Suprapubic skin (tissue), 4 donors: Measurements from ENCODE around the gene ZNF526. TPM values are rescaled to one million over a fixed set of nuclear protein-coding genes. Genes with fewer than 3 reads are reported as not detected.
"Not testable (repeated sequence)": the region's sequence is repeated elsewhere in the genome, so short reads cannot be mapped to it uniquely, and the experiment has no call there.

ENCODE experiments used
- DNase-seq, 2 donors: peaks; one replicate each; pipeline ENCODE4 v3.0.0-alpha.2; 2019; ENCODE audit warnings: low spot score in 2 of 2
- H3K27ac ChIP-seq: fragments of 200-600 bp; sonication (generic); one replicate; pipeline ENCODE4 v1.5.1; 2019
- H3K27me3 ChIP-seq: fragments of 200-600 bp; sonication (generic); one replicate; pipeline ENCODE4 v1.5.1; 2019
- H3K36me3 ChIP-seq: fragments of 200-600 bp; sonication (generic); one replicate; pipeline ENCODE4 v1.5.1; 2019
- H3K4me1 ChIP-seq: fragments of 200-600 bp; sonication (generic); one replicate; pipeline ENCODE4 v1.5.1; 2019
- H3K4me3 ChIP-seq: fragments of 200-600 bp; sonication (generic); one replicate; pipeline ENCODE4 v1.5.1; 2019; ENCODE audit warnings: mild to moderate bottlenecking
- H3K9me3 ChIP-seq: fragments of 200-600 bp; sonication (generic); one replicate; pipeline ENCODE4 v1.5.1; 2019
- EP300 ChIP-seq: sonication (generic); formaldehyde crosslinking; IDR thresholded peaks from one replicate; pipeline ENCODE4 v1.6.1; 2017; ENCODE audit warnings: antibody characterized with exemption
- POLR2A ChIP-seq, 2 donors: fragments of 450-650 bp; IDR thresholded peaks; one replicate each; pipeline ENCODE4 v1.6.1; 2017; ENCODE audit warnings: antibody characterized with exemption in 2 of 2, mild to moderate bottlenecking in 2 of 2, moderate library complexity in 2 of 2
- POLR2AphosphoS5 ChIP-seq, 3 donors: sonication (generic); formaldehyde crosslinking; IDR thresholded peaks; one replicate each; pipeline ENCODE4 v1.6.1; 2017; ENCODE audit warnings: antibody characterized with exemption in 3 of 3
- WGBS: methylation state at CpG from one replicate; pipeline ENCODE4 v1.1.5; 2018; 5-methylcytosine and 5-hydroxymethylcytosine counted together
- total RNA-seq, 4 donors: library from RNA; depleted of rRNA; stranded (reverse); fragments of >200 nt; gene quantifications; one replicate each; pipeline ENCODE4 v1.1.0, GENCODE V29; 2016
- TF ChIP-seq, protein P1 (sequence below), 2 donors: fragments of 200-600 bp in 1 of 2; fragments of 450-650 bp in 1 of 2; sonication (generic) in 1 of 2; IDR thresholded peaks; one replicate each; pipeline ENCODE4 v1.5.1; 2016 to 2019; ENCODE audit warnings: antibody characterized with exemption in 2 of 2, mild to moderate bottlenecking in 1 of 2, moderate library complexity in 1 of 2

Gene ZNF526
- total RNA-seq, 4 donors from 2014 or later, result 4.2 to 12.9 (median 8.9) TPM

DNA sequence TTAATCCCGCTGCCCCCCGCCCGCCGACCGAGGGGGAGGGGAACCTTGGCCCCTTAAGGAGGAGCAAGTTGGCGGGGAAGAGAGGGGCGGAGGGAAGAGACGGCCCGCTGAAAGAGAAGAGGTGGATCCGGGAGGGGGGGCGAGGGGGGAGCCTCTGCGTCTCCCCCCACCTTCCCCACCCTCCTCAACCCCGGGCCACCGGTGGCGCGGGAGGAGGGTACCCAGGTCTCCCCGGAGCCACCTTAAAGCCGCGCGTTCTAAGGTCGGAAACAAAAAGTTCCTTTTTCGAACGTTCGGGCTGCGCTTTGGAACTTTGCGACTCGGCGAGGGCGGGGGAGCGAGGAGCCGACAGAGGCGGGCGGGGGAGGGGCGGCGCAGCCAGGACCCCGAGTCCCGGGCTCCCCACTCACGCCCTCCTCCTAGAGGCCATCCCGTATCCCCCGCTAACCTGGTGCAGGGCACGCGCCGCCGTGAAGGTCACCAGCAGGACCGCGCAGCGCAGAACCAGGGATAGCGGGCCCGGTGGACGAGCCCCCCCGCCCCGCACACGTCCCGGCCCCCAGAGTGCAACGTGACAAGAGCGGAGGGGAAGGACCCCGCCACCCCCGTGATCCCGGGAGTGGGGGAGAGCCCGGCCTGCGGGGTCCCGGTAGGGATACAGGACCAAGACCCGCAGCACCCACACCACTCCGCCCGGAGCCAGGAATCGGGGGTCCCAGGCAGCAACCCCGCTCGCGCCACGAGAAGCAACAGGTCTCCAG is 34.2 kb downstream of the ZNF526 start:
- Histone ChIP-seq H3K9me3 (no peaks in the 10 kb centered on the region), H3K27ac (peak overlapping the region; percentile 97), H3K4me3 (peak overlapping the region; percentile 85), H3K27me3 (no peaks in the 10 kb centered on the region), H3K36me3 (peaks cover 5% of the 10 kb centered on the region), H3K4me1 (peaks cover 61% of the 10 kb centered on the region)
- no peak for TF ChIP-seq POLR2A (IDR thresholded peaks at IDR 0.05)
- no peak for TF ChIP-seq POLR2AphosphoS5 (IDR thresholded peaks at IDR 0.05)
- TF ChIP-seq, protein P1, sequence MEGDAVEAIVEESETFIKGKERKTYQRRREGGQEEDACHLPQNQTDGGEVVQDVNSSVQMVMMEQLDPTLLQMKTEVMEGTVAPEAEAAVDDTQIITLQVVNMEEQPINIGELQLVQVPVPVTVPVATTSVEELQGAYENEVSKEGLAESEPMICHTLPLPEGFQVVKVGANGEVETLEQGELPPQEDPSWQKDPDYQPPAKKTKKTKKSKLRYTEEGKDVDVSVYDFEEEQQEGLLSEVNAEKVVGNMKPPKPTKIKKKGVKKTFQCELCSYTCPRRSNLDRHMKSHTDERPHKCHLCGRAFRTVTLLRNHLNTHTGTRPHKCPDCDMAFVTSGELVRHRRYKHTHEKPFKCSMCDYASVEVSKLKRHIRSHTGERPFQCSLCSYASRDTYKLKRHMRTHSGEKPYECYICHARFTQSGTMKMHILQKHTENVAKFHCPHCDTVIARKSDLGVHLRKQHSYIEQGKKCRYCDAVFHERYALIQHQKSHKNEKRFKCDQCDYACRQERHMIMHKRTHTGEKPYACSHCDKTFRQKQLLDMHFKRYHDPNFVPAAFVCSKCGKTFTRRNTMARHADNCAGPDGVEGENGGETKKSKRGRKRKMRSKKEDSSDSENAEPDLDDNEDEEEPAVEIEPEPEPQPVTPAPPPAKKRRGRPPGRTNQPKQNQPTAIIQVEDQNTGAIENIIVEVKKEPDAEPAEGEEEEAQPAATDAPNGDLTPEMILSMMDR (IDR thresholded peaks at IDR 0.05), result no peak
- TF ChIP-seq EP300, result no peak
- 0% methylated on average over 12 of the region's 70 CpGs for WGBS
- DNase-seq, result peak in 1 of 2 donors; percentile 88

DNA sequence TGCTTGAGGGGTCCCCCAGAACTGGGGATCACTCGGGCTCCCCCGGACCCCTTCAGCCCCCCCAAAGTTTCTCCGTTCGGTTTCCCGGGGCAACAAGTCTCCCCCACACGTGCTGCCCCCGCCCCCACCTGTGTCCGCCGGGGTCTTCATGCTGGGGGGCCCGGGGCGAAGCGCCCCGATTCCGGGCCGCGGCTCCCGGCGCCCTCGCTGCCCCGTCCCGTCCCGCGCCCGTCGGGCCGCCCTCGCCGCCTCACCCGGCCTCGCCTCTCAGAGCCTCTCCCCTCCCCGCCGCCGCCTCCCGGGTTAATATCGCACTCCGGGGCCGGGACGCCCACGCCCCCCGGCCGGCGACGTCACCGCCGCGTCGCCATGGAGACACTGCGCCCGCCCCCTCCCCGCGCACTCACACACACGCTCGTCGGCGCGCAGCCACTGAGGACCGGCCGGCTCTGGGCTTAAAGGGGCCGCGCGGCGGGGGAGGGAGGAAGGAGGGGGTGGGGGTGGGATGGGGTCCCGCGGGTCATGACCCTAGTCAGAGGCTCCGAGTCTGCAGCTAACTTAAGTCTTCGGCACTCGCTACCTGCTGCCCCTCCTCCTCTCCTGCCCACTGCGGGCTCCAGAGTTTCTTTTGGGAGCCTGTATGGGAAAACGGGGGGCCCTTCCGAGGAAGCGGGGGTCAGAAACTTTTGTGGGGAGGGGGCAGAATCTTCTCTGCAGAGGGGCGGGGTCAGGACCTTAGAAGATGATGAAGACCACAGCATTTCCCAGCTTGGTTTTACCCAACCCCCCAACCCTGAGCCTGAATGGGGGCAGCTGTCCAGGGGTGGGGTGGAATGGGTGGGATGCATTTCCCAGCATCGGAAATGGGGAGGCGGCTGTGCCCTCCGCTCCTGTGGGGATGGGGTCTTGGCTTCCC is 35.0 kb downstream of the ZNF526 start, which contains the start of gene ERF:
ERF (minus strand) TSS at position 279 of the 916 bp plus-strand sequence; CDS start at position 150, 129 bp downstream.
- Histone ChIP-seq H3K4me3 (peak within 1 kb of the TSS; percentile 85), H3K36me3 (no peaks in the 10 kb centered on the region), H3K4me1 (peaks cover 53% of the 10 kb centered on the region), H3K9me3 (no peaks in the 10 kb centered on the region), H3K27me3 (no peaks in the 10 kb centered on the region), H3K27ac (peak within 1 kb of the TSS; percentile 97)
- WGBS, result 2% methylated on average over 10 of the region's 75 CpGs
- peak; percentile 95 to 97 for DNase-seq
- TF ChIP-seq POLR2AphosphoS5 (IDR thresholded peaks at IDR 0.05) (peak in 2 of 3 donors; percentile 63 to 79), POLR2A (IDR thresholded peaks at IDR 0.05) (peak; percentile 92 to 97)
- TF ChIP-seq, protein P1 (IDR thresholded peaks at IDR 0.05), result no peak

DNA sequence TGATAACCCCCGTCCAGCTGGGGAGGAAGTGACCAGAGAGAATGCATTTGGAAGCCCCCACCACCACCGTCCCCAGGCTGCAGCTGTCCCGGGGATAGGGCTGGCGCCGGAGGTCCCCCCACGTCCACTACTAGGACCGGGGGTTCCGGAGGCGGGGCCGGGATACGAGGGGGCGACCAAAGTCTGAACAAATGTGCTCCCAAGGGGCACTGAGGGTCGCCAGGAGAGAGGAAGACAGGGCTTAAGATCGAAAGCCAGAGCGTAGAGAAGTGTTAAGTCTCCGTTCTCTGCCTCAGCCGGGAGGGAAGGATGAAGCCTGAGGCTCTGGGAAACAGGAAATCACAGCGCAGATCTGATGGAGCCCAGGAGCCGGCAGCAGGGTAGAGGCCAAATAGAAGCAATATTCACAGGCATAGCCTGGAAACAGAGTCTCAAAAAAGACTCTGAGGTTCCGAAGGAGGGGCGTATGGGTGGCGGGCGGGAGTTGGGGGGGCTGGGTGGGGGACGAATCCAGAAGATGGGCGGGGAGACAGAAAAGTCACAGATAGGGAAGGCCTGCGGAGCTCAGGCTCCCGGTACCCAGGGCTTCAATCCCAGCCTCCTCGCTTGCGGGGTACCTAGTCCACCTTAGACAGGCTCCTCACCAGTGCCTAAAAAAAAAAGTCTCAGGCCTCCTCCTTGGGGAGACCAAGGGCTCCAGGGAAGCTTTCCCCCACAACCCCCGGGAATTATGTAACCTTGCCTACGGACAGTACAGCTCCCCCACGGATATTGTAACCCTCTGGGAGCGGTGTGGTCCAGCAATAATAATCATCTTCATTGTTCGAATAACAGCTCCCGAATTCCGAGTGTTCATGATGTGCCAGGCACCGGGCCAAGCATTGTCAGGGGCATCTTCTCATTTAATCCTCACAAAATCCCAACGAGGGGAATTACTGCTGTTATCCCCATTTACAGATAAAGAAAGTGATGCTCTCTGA is 35.9 kb downstream of the ZNF526 start:
- H3K27me3 ChIP-seq, result no peaks in the 10 kb centered on the region
- WGBS, result 13% methylated on average over 33 of the region's 38 CpGs

DNA sequence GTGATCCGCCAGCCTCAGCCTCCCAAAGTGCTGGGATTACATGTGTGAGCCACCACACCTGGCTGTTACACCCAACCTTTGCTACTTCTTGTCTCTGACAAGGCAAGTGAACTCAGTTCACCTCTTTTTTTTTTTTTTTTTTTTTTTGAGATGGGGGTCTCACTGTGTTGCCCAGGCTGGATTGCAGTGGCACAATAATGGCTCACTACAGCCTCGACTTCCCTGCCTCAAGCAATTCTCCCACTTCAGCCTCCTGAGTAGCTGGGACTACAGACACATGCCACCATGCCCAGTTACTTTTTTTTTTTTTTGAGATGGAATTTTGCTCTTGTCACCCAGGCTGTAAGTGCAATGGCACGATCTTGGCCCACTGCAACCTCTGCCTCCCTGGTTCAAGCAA is 37.7 kb downstream of the ZNF526 start:
- H3K9me3 ChIP-seq, H3K27ac ChIP-seq, DNase-seq, H3K27me3 ChIP-seq, H3K4me3 ChIP-seq, H3K36me3 ChIP-seq: not testable (repeated sequence)
- peaks cover 25% of the 10 kb centered on the region for H3K4me1 ChIP-seq
- 85% methylated on average over 3 of the region's 3 CpGs for WGBS

More for the DNA sequence above, 35.9 kb downstream of the ZNF526 start:
- no peaks in the 10 kb centered on the region for H3K9me3 ChIP-seq
- H3K27ac ChIP-seq, result peak overlapping the region; percentile 97
- peak overlapping the region; percentile 85 for H3K4me3 ChIP-seq
- H3K36me3 ChIP-seq, result no peaks in the 10 kb centered on the region
- H3K4me1 ChIP-seq, result peaks cover 43% of the 10 kb centered on the region
- TF ChIP-seq POLR2AphosphoS5 (IDR thresholded peaks at IDR 0.05) (no peak), POLR2A (IDR thresholded peaks at IDR 0.05) (no peak), EP300 (no peak)
- TF ChIP-seq, protein P1 (IDR thresholded peaks at IDR 0.05), result no peak
- peak in 1 of 2 donors; percentile 82 for DNase-seq

DNA sequence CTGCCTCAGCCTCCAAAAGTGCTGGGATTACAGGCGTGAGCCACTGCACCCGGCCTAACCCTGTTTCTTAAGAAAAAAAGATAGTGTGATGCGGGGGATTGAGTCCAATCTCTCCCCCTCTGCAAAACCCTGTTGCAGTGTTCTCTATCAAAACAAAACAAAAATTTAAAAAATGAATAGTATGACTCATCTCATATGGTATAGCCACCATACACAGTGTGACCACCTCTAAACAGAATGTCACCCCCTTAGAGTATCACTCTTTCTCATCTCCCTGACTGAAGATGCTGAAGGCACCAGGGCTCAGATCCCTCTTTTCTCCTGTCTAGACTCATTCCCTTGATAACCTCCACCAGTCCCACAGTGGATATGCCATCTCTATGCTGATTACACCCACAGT is 41.7 kb downstream of the ZNF526 start:
- Histone ChIP-seq H3K27ac (no peak overlapping the region), H3K4me3 (no peak overlapping the region), H3K27me3 (no peaks in the 10 kb centered on the region), H3K4me1 (peaks cover under 1% of the 10 kb centered on the region), H3K9me3 (no peaks in the 10 kb centered on the region), H3K36me3 (no peaks in the 10 kb centered on the region)
- no peak for TF ChIP-seq POLR2AphosphoS5 (IDR thresholded peaks at IDR 0.05)
- no peak for TF ChIP-seq EP300
- TF ChIP-seq, protein P1 (IDR thresholded peaks at IDR 0.05), result no peak
- DNase-seq, result no peak
- WGBS, result 97% methylated on average over 3 of the region's 3 CpGs

DNA sequence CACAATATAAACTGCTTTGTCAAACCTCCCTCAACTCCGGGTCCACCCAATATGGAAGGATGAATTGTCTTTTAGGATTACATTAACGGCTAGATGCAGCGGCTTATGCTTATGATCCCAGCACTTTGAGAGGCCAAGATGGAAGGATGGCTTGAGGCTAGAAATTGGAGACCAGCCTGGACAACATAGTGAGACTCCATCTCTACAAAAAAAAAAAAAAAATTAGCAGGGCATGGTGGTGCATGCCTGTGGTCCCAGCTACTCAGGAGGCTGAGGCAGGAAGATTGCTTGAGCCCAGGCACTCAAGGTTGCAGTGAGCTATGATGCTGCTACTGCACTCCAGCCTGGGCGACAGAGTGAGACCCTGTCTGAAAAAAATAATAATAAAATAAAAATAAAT is 46.0 kb downstream of the ZNF526 start:
- peaks cover 24% of the 10 kb centered on the region for H3K4me1 ChIP-seq
- not testable (repeated sequence) for H3K27me3 ChIP-seq, DNase-seq, H3K9me3 ChIP-seq, H3K36me3 ChIP-seq, H3K4me3 ChIP-seq, H3K27ac ChIP-seq
- WGBS, result 89% methylated on average over 4 of the region's 4 CpGs

DNA sequence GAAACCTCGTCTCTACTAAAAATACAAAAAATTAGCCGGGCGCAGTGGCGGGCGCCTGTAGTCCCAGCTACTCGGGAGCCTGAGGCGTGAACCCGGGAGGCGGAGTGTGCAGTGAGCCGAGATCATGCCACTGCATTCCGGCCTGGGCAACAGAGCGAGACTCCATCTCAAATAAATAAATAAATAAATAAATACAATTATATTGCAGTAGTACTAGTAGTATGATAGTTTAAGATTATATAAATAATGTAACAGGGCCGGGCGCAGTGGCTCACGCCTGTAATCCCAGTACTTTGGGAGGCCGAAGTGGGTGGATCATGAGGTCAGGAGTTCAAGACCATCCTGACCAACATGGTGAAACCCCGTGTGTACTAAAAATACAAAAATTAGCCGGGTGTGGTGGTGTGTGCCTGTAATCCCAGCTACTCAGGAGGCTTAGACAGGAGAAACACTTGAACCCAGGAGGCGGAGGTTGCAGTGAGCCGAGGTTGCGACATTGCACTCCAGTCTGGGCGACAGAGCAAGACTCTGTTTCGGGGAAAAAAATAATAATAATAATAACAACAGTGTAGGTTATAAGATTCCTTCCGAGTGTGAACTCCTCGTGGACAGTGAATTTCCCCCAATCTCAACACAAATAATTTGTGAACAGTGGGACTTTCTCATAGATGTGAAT is 47.0 kb downstream of the ZNF526 start:
- not testable (repeated sequence) for H3K4me3 ChIP-seq, H3K36me3 ChIP-seq, H3K27me3 ChIP-seq, H3K9me3 ChIP-seq
- WGBS, result 92% methylated on average over 25 of the region's 25 CpGs
- Histone ChIP-seq H3K4me1 (peaks cover 33% of the 10 kb centered on the region), H3K27ac (peak overlapping the region; percentile 100)
- DNase-seq, result peak in 1 of 2 donors; percentile 55
